HEK293T (cell line): ENCODE data around the gene BTBD19.

Source experiments
- BHLHE40 ChIP-seq: fragments of 450-650 bp; IDR thresholded peaks from 2 replicates; pipeline ENCODE4 v1.6.1; 2016; ENCODE audit warnings: mild to moderate bottlenecking, moderate library complexity, borderline replicate concordance
- ELF4 ChIP-seq: fragments of 450-650 bp; IDR thresholded peaks from 2 replicates; pipeline ENCODE4 v1.6.1; 2017; ENCODE audit warnings: antibody characterized with exemption
- FOXA1 ChIP-seq: fragments of 450-650 bp; IDR thresholded peaks from 2 replicates; pipeline ENCODE4 v1.6.1; 2016; ENCODE audit warnings: mild to moderate bottlenecking
- FOXK2 ChIP-seq: fragments of 450-650 bp; IDR thresholded peaks from 2 replicates; pipeline ENCODE4 v1.6.1; 2016; ENCODE audit warnings: mild to moderate bottlenecking
- FOXM1 ChIP-seq: fragments of 450-650 bp; IDR thresholded peaks from 2 replicates; pipeline ENCODE4 v1.6.1; 2017; ENCODE audit warnings: mild to moderate bottlenecking, borderline replicate concordance
- HDGF ChIP-seq: fragments of 450-650 bp; IDR thresholded peaks from 2 replicates; pipeline ENCODE4 v1.6.1; 2017; ENCODE audit warnings: antibody characterized with exemption, borderline replicate concordance
- L3MBTL2 ChIP-seq: fragments of 450-650 bp; conservative IDR thresholded peaks from 2 replicates; pipeline ENCODE4 v1.6.1; 2016; ENCODE audit warnings: mild to moderate bottlenecking
- LEF1 ChIP-seq: fragments of 450-650 bp; IDR thresholded peaks from 2 replicates; pipeline ENCODE4 v1.6.1; 2017; ENCODE audit warnings: mild to moderate bottlenecking, borderline replicate concordance
- NFRKB ChIP-seq: fragments of 450-650 bp; IDR thresholded peaks from 2 replicates; pipeline ENCODE4 v1.6.1; 2016; ENCODE audit warnings: mild to moderate bottlenecking, moderate library complexity
- PKNOX1 ChIP-seq: fragments of 450-650 bp; IDR thresholded peaks from 2 replicates; pipeline ENCODE4 v1.6.1; 2016
- SP1 ChIP-seq: fragments of 450-650 bp; IDR thresholded peaks from 2 replicates; pipeline ENCODE4 v1.6.1; 2017
- SUZ12 ChIP-seq: fragments of 450-650 bp; IDR thresholded peaks from 2 replicates; pipeline ENCODE4 v1.6.1; 2016; ENCODE audit warnings: mild to moderate bottlenecking
- TARDBP ChIP-seq: fragments of 450-650 bp; IDR thresholded peaks from 2 replicates; pipeline ENCODE4 v1.6.1; 2016

- TF ChIP-seq FOXM1 (no peak), L3MBTL2 (no peak), SP1 (no peak), BHLHE40 (no peak), FOXK2 (no peak), NFRKB (no peak), LEF1 (no peak), HDGF (no peak), PKNOX1 (no peak), SUZ12 (no peak), TARDBP (no peak), ELF4 (no peak), FOXA1 (no peak)
Measured at GRCh38 chr1:44803062-44803311, 5.3 kb upstream of the BTBD19 start.
